Right atrium auricular region (tissue), 2 donors: Measurements from ENCODE around the gene IMPG1. TPM values are rescaled to one million over a fixed set of nuclear protein-coding genes. Genes with fewer than 3 reads are reported as not detected.

Experiments
- DNase-seq: peaks from one replicate; pipeline ENCODE4 v3.0.0-alpha.2; 2019; ENCODE audit warnings: low spot score
- H3K27ac ChIP-seq, 2 donors: fragments of 200-600 bp; sonication (generic); 1 replicate in 1 of 2; 2 replicates in 1 of 2; pipeline ENCODE4 v1.5.1; 2016 to 2019
- H3K27me3 ChIP-seq, 2 donors: fragments of 200-600 bp; sonication (generic); one replicate each; pipeline versions ENCODE4 v1.5.1 to v1.6.0; 2017 to 2019
- H3K36me3 ChIP-seq: fragments of 200-600 bp; sonication (generic); one replicate; pipeline ENCODE4 v1.5.1; 2016
- H3K4me1 ChIP-seq, 2 donors: fragments of 200-600 bp; sonication (generic); one replicate each; pipeline versions ENCODE4 v1.5.1 to v1.6.0; 2017 to 2019
- H3K4me3 ChIP-seq, 2 donors: fragments of 200-600 bp; sonication (generic); 1 replicate in 1 of 2; 2 replicates in 1 of 2; pipeline ENCODE4 v1.5.1; 2017 to 2019; ENCODE audit warnings: mild to moderate bottlenecking in 1 of 2, moderate library complexity in 1 of 2
- H3K9me3 ChIP-seq, 2 donors: fragments of 200-600 bp; sonication (generic); one replicate each; pipeline ENCODE4 v1.5.1; 2019
- total RNA-seq, 2 donors: library from RNA; depleted of rRNA; stranded (reverse); fragments of >200 nt; gene quantifications; one replicate each; pipeline ENCODE4 v1.1.0, GENCODE V29; 2016
- TF ChIP-seq, protein P1 (sequence below), 2 donors: fragments of 200-600 bp; sonication (generic); IDR thresholded peaks; one replicate each; pipeline ENCODE4 v1.5.1; 2019; ENCODE audit warnings: antibody characterized with exemption in 2 of 2

Gene IMPG1
- total RNA-seq, 2 donors from 2014 or later, result not detected

DNA sequence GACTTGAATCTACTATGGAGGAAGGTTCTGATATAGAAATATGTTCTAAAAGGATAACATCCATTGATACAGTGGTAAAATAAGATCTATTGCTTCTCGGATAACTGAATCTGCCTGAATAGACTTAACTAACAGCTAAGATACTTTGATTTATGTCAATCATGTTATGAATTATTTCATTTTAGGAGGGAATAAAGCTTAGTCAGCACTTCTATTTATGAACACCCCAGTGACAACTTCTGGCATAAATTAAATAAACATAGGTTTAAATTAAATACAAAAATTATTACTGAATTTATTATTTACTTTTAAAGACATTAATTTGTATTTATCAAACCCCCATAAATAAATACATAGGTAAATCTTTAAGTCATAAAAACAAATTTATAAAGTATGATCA, 69.3 kb downstream of the IMPG1 start:
- H3K9me3 ChIP-seq, result no peaks in the 10 kb centered on the region
- H3K27me3 ChIP-seq, result no peaks in the 10 kb centered on the region
- H3K4me3 ChIP-seq, result no peak overlapping the region
- H3K36me3 ChIP-seq, result no peaks in the 10 kb centered on the region
- H3K27ac ChIP-seq, result no peak overlapping the region
- no peak for DNase-seq
- H3K4me1 ChIP-seq, result no peaks in the 10 kb centered on the region
- TF ChIP-seq, protein P1, sequence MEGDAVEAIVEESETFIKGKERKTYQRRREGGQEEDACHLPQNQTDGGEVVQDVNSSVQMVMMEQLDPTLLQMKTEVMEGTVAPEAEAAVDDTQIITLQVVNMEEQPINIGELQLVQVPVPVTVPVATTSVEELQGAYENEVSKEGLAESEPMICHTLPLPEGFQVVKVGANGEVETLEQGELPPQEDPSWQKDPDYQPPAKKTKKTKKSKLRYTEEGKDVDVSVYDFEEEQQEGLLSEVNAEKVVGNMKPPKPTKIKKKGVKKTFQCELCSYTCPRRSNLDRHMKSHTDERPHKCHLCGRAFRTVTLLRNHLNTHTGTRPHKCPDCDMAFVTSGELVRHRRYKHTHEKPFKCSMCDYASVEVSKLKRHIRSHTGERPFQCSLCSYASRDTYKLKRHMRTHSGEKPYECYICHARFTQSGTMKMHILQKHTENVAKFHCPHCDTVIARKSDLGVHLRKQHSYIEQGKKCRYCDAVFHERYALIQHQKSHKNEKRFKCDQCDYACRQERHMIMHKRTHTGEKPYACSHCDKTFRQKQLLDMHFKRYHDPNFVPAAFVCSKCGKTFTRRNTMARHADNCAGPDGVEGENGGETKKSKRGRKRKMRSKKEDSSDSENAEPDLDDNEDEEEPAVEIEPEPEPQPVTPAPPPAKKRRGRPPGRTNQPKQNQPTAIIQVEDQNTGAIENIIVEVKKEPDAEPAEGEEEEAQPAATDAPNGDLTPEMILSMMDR (IDR thresholded peaks at IDR 0.05), result no peak

DNA sequence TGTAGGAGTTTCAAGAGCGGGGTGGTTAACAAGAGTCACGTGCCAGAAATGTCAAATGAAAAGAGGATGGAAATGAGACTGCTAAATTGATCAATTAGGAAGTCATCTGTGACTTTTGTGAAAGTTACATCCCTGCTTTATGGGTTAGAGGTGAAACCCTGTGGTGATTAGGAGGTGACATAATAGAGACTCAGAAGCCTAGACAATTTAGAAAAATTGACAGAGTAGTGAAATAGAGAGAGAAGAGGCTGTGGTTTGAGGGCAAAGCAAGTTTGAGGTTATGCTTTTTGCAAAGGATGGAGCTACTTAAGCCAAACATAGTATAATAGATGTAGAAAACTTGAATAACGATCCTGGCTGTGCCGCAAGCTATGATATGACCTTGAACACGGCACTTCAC, 71.8 kb downstream of the IMPG1 start:
- no peak for DNase-seq
- Histone ChIP-seq H3K27ac (no peak overlapping the region), H3K27me3 (no peaks in the 10 kb centered on the region), H3K4me3 (no peak overlapping the region), H3K4me1 (no peaks in the 10 kb centered on the region), H3K36me3 (no peaks in the 10 kb centered on the region), H3K9me3 (no peaks in the 10 kb centered on the region)
- TF ChIP-seq, protein P1 (IDR thresholded peaks at IDR 0.05), result no peak

DNA sequence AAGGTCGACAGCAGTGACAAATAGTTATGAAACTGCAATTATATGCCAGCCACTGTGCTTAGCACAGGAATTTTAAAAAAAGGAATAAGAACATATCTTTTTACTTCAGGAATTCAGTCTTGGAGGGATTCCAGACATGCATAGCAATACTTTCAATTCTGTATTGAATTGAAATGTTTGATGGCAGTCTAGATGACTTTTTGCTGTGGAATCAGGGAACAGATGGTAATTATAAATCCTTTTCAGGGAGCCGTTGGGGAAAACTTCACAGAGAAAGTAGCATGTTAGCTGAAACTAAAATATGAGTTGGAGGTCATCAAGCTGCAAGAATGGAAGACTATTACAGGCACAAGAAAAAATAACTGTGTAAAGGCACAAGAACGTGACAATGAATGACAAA, 74.8 kb downstream of the IMPG1 start:
- no peak for DNase-seq
- TF ChIP-seq, protein P1 (IDR thresholded peaks at IDR 0.05), result no peak
- Histone ChIP-seq H3K4me3 (no peak overlapping the region), H3K36me3 (no peaks in the 10 kb centered on the region), H3K9me3 (no peaks in the 10 kb centered on the region), H3K4me1 (no peaks in the 10 kb centered on the region), H3K27me3 (no peaks in the 10 kb centered on the region), H3K27ac (no peak overlapping the region)

DNA sequence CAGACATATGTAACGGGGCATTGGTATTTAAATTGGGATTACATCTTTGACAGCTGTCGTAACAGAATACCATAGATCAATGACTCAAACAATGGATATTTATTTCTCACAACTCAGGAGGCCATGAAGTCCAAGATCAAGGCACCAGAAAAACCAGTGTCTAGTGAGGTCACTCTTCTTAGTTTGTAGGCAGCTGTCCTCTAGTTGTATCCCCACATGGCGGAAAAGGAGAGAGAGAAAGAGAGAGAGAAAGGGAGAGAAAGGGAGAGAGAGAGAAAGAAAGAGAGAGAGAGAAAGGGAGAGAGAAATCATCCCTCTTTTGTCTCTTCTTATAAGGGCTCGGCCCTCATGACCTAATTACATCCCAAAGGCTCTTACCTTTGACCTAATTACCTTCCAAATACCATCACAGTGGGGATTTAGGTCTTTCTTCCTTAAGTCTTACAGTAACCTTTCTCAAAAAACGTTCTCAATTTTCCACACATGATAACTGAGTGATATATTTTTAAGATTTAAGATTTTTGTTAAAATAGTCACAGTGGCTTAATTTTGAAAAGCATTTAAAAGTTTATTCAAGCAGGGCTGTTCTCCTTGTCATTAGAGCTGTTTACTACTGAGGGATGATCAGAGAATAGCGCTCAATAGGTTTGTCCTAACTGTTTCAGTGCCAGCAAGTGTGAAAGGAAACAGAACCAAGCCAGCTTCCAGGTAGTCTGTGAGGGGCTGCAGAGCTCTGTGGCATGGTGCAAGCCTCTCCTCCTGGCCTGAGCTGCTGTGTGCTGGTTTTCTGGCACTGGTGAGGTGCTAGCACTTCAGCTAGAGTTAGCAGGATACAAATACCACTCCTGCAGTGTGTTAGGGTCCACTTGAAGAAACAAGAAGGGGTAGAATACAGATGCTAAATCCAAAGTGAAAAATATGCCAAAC, 79.0 kb downstream of the IMPG1 start:
- Histone ChIP-seq H3K4me1 (no peaks in the 10 kb centered on the region), H3K9me3 (no peaks in the 10 kb centered on the region), H3K36me3 (no peaks in the 10 kb centered on the region), H3K27me3 (no peaks in the 10 kb centered on the region), H3K4me3 (no peak overlapping the region), H3K27ac (no peak overlapping the region)
- DNase-seq, result no peak
- TF ChIP-seq, protein P1 (IDR thresholded peaks at IDR 0.05), result no peak

DNA sequence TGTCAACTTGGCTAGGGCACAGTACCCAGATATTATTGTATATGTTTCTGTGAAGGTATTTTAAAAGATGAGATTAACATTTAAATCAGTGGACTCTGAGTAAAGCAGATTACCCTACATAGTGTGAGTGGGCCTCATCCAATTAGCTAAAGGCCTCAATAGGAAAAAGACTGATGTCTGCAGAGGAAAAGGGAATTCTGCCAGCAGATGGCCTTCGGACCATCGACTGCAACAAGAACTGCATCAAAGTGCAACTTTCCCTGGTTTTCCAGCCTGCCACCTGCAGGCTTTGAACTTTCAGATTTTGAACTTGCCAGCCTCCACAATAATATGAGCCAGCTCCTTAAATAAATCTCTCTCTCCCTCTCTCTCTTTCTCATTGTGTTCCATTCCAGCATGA, 80.5 kb downstream of the IMPG1 start:
- H3K4me3 ChIP-seq, result no peak overlapping the region
- no peaks in the 10 kb centered on the region for H3K36me3 ChIP-seq
- DNase-seq, result no peak
- H3K4me1 ChIP-seq, result no peaks in the 10 kb centered on the region
- TF ChIP-seq, protein P1 (IDR thresholded peaks at IDR 0.05), result no peak
- H3K27ac ChIP-seq, result no peak overlapping the region
- H3K27me3 ChIP-seq, result no peaks in the 10 kb centered on the region
- H3K9me3 ChIP-seq, result no peaks in the 10 kb centered on the region
